CD4-positive, alpha-beta T cell treated with Interleukin-4 for 4 hours (primary cell): ENCODE data around the gene MXD4.

ENCODE experiments used
- DNase-seq: peaks from one replicate; pipeline ENCODE4 v3.0.0-alpha.2; 2020

MXD4 gene, protein sequence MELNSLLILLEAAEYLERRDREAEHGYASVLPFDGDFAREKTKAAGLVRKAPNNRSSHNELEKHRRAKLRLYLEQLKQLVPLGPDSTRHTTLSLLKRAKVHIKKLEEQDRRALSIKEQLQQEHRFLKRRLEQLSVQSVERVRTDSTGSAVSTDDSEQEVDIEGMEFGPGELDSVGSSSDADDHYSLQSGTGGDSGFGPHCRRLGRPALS

DNA sequence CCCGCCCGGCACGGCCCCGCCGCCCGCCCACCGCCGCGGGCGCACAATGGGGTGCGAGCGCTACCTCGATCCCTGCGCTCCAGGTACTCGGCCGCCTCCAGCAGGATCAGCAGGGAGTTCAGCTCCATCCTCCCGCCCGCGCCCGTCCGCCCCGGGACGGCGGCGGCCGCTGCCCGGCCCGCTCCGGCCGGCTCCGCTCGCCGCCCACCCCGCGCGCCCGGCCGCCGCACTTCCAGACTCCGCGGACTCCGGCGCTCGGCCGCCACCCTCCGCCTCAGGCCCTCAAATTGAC is at the start of gene MXD4:
MXD4 (minus strand) TSS at position 257 of the 292 bp plus-strand sequence; CDS start at position 128, 129 bp downstream.
- DNase-seq = no peak

DNA sequence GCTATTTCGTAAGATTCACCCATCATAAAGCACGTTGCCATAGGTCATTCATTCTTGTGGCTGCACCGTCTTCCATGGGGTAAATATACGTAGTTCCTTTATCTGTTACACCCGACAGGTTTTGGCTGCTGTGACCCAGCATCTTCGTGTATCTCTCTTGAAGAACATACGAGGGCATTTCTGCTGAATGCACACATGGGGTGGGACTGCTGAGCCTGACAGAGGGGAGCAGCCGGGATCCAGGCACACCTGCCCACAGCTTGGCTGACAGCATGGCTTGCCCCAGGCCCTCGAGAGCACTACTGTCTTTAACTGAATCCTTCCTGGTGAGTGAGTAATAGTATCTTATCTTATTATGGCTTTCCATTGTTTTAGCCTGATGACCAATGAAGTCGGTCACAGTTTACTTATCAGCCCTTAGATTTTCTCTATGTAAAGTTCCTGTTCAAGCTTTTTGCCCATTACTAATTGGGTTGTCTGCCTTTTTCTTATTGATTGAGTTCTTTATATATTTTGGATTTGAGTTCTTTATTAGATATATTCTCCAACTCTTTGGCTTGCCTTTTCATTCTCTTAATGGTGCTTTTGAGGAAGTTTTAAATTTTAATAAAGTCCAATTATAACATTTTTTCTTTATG is 45.0 kb upstream of the MXD4 start:
- no peak for DNase-seq

DNA sequence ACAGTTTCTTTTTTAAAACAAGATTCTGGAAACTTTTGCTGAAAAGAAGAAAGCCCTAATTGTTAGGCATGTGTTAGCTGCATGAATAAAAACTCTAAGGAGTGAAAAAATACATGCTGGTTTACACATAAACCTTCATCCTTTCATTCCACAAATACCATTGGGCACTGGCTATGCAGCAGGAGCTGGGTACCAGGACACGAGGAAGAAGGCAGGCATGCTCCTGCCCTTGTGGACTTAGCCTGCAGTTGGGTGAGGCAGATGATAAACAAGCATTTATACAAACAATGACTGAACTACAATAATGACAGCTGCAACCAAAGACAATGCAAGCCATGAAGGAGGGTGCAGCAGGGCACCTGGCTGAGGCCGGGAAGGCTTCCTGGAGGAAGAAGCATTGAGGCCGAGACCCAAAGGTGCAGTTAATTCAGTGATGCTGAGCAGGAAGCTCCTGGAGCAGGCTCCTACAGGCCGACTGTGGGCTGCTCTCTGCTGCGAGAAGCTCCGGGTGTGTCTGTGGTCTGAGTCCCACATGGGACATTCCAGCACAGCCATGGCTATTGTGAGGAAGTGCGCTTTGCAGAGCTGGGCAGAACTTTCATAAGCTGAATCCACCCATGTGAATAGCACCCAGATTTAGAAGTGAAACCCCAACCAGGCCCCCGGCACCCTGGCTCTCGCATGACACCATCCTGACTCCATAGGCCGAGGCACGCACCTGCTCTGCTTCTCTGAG is 44.0 kb upstream of the MXD4 start:
- no peak for DNase-seq

DNA sequence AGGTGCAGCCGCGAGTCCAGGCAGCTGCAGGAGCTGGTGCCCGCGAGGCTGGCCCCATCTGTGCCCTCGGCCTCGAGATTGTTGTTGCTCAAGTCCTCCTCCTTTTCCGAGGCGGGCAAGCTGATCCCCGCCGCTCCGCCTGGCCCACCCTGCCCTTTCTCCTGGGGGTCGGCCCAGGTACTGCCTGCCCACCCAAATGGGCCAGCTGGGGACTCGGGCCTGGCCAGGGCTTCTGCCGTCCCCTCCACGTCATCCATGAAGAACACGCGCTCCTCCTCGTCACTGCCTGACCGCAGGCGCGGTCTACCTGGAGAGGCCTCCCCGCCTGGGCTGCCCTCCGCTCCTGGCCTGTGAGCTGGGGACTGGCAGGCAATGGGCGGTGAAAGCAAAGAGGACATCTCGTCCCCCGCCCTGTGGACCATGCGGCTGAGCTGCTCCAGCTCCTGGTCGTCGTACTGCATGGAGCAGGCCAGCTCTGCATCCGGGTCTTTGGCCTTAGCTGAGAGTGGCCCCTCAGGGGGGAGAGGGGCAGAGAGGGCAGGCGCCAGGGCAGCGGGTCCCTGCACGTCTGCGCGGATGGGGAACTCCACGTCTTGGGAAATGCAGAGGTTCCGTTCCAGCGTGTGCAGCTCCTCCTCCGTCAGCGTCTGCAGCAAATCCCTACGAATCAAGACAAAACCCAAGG is 43.1 kb upstream of the MXD4 start:
- no peak for DNase-seq

DNA sequence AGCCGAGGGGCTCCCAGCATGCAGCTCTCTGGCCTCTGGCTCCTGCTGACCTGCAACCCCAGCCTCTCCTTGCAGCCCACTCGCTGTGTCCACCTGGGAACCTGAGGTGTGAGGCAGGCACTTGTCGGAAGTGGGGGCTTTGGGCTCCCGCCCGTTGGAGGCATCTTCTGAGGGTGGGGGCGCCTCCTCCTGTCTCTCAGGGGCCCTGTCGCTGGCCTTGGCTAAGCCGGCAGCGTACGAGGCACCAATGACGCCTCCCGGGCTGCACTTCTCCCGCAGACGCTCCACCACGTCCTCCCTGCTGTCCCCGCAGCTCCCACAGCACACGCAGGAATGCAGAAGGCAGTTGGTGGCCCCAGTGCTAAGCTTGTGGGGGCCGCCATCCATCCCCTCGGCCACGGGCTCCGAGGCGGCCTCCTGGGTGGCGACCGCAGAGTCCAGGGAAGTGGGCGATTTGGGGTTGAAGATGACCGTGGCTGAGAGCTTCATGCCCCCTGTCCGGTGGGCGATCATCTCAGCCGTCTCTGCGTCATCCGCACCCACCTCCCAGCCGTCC is 42.5 kb upstream of the MXD4 start:
- no peak for DNase-seq

DNA sequence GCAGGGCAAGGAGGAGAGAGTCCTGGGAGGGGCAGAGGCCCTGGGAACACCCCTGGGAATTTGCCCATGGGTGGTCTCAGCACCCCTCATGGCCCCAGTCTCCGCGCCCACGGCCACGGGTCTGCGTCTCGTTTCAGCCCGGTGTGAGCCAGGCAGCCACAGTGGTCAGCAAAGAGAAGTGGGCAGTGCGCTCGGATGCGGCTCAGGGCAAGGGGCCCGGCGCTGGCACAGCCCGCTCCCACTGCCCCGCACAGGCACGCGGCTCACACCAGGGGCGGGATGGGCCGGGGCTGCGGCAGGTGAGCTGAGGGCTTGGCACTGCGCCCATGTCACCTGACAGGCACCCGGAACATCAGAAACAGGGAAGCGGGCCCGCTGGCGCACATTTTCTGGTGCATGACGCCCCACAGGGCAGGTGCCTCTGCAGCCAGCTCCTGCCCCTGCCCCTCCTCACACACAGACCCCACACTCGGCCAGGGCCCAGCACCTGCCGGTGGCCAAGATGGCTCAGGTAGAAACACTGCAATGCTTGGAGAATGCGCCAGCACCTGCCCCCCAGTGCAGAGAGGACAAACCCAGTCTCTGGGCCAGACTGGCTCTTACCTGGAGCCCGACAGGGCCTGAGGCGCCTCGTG is 41.9 kb upstream of the MXD4 start:
- no peak for DNase-seq

DNA sequence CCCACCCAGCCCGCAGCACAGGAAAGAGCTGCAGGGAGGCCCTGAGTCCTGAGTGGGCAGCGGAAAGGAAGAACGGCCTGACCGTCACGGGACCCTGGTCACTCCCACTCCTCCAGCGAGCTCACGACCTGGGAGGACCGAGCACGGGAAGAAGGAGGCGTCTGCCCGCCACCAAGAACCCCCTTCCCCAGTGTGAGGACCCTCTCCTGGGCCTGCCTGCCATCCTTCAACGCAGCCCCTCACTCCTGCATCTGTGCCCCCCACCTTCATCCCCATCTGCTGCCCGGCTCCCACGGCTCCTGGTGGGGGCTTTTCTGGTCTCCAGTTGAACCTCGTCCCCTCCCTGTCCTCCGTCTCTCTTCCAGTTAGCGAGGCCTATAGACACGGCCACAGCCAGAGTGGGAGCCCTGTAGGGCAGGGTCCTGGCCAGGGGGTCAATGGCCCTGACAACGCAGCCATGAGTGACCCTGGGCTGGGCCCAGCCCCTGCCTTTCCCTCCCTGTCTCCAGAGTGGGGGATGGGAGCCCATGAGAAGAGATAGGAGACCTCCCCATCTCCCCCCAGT is 41.3 kb upstream of the MXD4 start:
- no peak for DNase-seq

DNA sequence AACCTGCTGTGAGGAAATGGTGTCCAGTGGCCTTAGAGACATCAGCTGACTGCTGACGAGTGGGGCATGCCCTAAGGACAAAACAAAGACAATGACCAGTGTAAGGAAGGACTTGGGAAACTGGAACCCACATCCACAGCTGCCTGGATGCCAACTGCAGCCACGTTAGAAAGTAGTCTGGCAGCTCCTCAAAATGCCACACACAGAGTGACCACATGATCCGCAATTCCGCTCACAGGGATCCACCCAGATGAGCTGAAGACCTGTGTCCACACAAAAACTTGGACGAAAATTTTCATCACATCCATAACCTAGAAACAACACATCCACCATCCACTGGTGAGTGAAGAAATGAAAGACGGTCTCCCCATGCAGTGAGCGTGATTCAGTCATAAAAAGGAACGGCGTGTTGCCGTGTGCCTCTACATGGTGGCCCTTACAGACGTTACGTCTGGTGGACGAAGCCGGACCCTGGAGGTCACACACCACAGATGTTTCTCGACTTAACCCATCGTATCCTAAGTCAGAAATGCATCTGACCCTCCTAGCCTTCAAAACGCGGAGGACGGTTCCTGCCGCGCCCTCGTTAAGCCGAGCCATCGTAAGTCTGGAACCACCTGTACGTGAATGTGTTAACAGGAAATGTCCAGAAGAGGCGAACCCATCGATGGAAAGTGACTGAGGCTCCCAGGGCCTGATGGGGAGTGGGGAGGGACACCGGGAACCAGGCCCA is 40.6 kb upstream of the MXD4 start:
- DNase-seq = no peak

DNA sequence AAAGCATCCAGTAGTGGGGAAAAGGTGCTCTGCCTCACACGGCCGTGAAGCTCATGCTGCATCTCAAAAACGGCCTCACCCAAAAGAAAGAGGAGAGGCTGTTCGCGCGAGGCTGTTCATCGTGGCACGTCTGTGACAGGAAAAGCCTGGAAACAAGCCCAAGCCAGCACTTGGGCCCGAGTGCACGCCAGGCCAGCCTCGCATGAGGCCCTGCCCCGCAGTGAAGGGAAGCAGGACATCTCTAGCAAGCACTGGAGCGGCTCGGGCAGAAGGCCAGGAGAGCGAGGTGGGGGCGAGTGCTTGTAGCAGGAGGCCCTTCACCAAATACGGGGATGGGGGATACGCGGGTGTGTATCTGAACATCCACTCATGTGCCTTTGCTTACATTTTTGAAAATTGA is 39.9 kb upstream of the MXD4 start:
- DNase-seq = no peak

DNA sequence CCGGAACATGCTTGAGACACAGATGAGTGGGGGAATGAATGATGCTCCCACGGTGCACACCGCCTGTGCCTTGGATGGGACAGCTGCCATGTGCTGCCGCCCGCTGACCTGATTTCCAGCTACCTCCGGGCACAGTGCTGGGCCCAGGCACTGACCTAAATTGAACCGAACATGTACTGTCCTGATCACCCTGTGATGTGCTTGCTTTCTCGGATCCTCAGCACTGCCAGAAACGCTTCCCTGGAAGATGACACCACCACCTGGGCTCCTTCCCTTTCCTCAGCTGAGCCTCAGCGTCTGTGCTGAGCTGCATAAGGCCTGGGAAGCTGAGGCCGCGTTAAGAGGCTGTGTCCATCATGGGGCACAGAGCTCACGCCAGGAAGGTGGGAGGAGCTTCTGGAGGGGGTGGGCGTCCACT is 39.3 kb upstream of the MXD4 start:
- DNase-seq = no peak

DNA sequence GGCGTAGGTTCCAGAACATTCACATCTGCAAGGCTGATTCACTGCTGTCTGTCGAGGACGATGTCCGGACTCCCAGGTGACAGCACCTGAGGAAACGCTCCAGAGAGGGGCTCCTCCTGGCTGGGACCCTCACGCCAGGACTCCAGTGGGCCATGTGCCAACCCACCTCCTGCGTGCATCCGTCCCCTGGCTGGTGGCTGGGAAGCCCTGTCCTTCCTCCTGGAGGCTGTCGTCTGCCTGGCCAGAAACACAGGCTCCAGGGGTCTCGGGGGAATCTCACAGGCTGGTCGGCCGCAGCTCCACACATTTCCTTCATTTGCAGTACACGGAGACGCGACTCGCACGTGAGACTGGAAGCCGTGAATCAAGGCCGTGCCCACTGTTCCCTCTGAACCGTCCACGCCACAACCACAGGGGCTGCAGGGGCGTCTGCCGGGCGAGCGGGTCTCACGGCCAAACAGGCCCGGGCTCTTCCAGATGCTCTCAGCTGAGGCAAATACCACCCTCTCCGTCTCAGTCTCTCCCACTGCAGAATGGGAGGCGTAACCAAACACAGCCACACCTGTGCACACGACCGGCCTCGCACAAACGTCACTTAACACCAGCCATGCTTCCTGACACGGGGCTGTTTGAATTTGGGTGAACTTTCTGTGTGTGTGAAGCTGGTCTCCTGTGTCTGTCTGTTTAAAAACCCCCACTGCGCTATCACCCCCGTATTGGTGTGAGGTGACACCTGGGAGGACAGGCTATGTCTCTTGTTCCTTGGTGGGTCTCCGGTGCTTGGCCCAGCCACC is 38.7 kb upstream of the MXD4 start:
- DNase-seq = no peak

DNA sequence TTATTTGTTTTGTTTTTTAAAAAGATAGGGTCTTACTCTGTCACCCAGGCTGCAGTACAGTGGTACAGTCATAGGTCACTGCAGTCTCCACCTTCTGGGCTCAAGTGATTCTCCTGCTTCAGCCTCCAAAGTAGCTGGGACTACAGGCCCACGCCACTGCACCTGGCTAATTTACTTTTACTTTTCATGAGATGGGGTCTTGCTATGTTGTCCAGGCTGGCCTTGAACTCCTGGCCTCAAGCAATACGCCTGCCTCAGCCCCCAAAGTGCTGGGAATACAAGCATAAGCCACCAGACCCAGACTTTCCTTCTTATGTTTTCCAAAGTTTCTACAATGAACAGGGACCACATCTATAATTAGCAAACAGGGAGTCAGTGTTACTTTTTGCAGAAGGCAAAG is 37.9 kb upstream of the MXD4 start:
- no peak for DNase-seq

DNA sequence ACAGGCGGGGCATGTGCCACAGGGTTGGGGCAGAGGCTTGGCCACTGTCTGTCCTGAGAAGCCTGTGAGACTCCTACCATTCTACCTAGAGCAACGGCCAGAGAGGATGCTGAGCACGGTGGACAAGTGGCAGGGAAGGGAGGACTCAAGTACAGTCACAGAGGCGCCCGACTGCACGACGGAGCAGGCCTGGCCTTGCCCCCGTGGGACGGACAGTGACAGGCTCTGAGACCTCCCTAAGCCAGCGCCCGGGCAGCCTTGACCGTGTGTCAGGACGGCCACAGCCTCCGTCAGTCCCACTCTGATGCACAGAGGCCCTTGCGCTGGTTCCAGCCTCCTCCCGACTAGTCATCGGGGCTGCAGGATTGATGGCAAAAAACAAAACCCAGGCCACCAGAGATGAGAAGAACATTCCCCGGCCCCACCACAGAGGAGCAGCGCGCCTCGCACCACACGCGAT is 36.7 kb upstream of the MXD4 start:
- DNase-seq = no peak

DNA sequence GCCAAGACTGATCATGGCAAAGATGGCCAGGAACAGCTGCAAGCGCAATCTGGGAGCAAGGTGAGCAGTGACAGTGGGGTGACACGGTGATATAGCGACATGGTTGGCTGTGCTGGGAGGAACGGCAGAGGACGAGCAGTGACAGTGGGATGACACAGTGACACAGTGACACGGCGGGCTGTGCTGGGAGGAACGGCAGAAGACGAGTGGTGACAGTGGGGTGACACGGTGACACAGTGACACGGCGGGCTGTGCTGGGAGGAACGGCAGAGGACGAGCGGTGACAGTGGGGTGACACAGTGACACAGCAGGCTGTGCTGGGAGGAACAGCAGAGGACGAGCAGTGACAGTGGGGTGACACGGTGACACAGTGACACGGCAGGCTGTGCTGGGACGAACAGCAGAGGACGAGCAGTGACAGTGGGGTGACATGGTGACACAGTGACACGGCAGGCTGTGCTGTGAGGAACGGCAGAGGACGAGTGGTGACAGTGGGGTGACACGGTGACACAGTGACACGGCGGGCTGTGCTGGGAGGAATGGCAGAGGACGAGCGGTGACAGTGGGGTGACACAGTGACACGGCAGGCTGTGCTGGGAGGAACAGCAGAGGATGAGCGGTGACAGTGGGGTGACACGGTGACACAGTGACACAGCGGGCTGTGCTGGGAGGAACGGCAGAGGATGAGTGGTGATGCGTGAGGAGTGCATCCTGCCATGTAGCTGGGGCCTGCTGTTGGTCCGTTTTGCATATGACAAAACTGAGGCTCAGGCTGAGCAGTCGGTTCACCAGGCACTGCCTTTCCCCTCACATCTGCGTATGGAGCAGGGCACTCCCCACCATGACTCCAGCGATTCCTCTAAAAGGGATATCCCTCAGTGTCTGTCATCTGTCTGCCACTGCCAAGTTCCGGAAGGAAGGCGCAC is 36.0 kb upstream of the MXD4 start:
- no peak for DNase-seq

DNA sequence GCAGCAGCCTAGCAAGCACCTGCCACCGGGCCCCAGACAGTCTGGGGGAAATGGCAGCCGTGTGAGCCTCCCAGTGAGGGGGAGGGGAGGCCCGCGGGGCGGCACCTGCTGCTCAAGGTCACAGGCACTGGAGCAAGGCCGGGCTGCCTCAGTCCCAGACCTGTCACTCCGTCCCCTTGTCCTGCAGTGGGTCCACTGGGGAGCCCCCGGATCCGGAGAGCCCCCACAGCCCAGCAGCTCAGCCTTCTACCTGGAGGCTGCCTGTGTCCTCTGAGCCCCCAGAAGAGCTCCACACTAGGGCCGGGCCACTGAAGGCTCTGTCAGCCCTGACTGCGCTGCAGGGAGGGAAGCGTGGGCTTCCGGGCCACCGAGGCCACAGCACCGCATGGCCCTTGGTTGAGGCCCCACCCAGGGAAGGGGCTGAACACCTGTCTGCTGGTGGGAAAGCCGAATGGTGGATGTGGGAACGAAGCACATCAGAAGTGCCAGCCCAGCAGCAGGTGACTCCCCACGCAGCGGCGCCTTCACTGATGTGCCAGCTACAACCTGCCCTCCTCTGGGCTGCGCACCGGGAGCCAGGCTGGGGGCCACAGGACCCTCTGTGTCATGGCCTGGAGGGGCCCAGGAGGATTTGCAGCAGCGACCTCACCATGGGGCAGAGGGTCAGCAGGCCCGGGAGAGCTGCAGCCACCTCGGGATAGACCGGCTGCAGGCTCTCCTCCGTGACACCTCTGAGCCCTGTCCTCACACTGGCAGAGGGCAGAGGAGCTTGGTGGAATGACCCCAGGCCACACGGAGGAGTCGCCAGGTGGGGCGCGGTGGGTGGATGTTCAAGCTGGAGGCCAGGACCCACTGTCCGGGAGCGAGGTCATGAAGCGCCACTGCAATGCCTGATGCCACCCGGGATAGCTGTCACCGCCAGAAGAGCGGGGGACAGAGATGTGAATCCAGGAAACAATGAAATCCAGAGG is 35.0 kb upstream of the MXD4 start:
- DNase-seq = no peak

DNA sequence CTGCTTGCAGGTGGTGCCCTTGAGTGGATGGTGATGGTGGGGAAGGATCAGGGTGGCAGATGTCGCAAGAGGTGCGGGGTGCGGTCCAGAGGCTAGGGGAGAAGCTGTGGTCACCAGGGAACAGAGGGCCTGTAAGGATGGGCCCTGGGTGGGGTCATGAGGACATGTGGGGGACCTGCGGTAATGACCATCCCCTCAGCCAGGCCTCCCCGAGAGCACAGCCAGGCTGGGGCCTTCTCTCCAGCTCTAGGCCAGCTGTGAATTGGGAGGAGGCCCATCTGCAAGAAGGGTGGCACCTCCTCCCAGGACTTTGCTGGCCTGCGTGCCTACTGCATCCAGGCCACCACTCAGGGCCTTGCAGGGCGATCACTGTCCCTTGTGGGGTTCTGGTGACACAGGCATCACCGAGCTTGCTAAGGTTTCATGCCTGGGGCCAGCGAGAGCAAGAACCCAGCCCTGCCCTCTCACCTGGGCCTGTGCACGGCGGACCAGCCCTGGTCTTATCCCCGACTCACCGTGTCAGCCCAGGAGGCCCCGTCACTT is 34.1 kb upstream of the MXD4 start:
- no peak for DNase-seq

DNA sequence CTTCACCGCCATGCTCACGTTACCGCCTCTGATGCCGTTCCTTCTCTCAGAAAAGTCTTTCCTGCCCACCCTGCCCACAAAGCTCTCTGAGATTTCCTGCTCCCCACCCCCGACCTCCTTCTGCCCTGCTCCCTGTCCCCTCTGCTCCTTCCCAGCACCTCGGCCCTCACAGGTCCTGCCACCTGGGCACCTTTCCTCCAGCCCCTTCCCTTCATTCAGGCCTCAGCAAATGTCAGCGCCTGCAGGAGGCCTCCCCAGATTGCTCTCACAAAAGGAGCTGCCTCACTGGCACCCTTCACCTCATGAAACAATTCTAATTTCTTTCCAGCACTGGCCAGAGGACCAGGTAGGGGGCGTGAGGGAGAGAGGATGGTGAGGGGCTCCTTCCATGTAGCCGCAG is 33.6 kb upstream of the MXD4 start:
- DNase-seq = no peak

DNA sequence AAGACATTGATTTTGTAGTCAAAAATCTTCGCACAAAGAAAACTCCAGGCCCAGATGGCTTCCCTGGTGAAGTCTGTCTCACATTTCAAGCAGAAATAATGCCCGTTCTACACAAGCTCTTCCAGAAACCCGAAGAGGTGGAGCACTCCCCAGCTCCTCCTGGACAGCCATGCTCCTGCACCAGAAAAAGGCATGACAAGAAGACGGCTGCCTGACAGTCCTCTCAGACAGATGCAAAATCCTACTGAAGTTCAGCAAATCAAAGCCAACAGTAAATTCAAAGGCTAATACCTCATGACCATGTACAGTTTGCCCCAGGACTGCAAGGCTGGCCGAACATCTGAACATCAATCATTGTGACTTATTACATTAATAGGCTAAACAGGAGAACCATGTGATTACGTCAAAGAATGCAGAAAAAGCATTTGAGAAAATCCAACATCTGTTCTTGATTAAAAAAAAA is 30.8 kb upstream of the MXD4 start:
- no peak for DNase-seq
